Cardiac muscle cell (in vitro differentiated cells and primary cell): ENCODE results near the gene MLPH. TPM values are rescaled to one million over a fixed set of nuclear protein-coding genes. Genes with fewer than 3 reads are reported as not detected.

Source experiments
- DNase-seq, 2 donors: peaks; one replicate each; pipeline versions ENCODE4 v3.0.0 to v3.0.0-alpha.2; 2010 to 2017; ENCODE audit warnings: low read depth in 1 of 2, low spot score in 1 of 2
- H3K27ac ChIP-seq: fragments of 200-600 bp; sonication (generic); 2 replicates; pipeline ENCODE4 v1.5.1; 2016
- H3K27me3 ChIP-seq: fragments of 200-600 bp; sonication (generic); 2 replicates; pipeline ENCODE4 v1.6.0; 2016; ENCODE audit warnings: control low read depth
- H3K36me3 ChIP-seq: fragments of 200-600 bp; sonication (generic); 2 replicates; pipeline ENCODE4 v1.5.1; 2016; ENCODE audit warnings: control low read depth
- H3K4me1 ChIP-seq: fragments of 200-600 bp; sonication (generic); 2 replicates; pipeline ENCODE4 v1.8.1; 2017; ENCODE audit warnings: low read depth, mild to moderate bottlenecking, mixed run types
- H3K4me3 ChIP-seq: fragments of 200-600 bp; sonication (generic); 2 replicates; pipeline ENCODE4 v1.5.1; 2016; ENCODE audit warnings: mild to moderate bottlenecking
- H3K9me3 ChIP-seq: fragments of 200-600 bp; sonication (generic); 2 replicates; pipeline ENCODE4 v1.5.1; 2017; ENCODE audit warnings: low read depth, mild to moderate bottlenecking, control low read depth
- CTCF ChIP-seq: IDR thresholded peaks from 2 replicates; pipeline ENCODE4 v1.5.1; 2012; ENCODE audit warnings: low read depth, mild to moderate bottlenecking, low read length
- polyA plus RNA-seq: library from polyadenylated mRNA; unstranded; fragments of >200 nt; fragmentation: Nextera tagmentation; extraction: Ambion mirVana; gene quantifications from 2 replicates; pipeline ENCODE4 v1.2.1, GENCODE V29; 2016
- total RNA-seq: library from RNA; depleted of rRNA; stranded (reverse); fragments of >200 nt; gene quantifications from 2 replicates; pipeline ENCODE4 v1.2.3, GENCODE V29; 2016

Gene MLPH
- total and polyA plus RNA-seq, 2 experiments from 2014 or later = 0.27 to 1.4 TPM

GRCh38 chr2:237475704-237476141 is 11.3 kb upstream of the MLPH start:
- peak; percentile 15 for TF ChIP-seq CTCF
- H3K27ac ChIP-seq = no peak overlapping the region

GRCh38 chr2:237478095-237478494 is 9.0 kb upstream of the MLPH start:
- DNase-seq = no peak
- TF ChIP-seq CTCF = no peak
- H3K27ac ChIP-seq = no peak overlapping the region
- no peaks in the 10 kb centered on the region for H3K36me3 ChIP-seq
- no peaks in the 10 kb centered on the region for H3K9me3 ChIP-seq
- peaks cover 64% of the 10 kb centered on the region for H3K27me3 ChIP-seq
- no peak overlapping the region for H3K4me3 ChIP-seq
- peaks cover 5% of the 10 kb centered on the region for H3K4me1 ChIP-seq

More at GRCh38 chr2:237475704-237476141, 11.3 kb upstream of the MLPH start:
- H3K9me3 ChIP-seq = no peaks in the 10 kb centered on the region
- H3K27me3 ChIP-seq = peaks cover 50% of the 10 kb centered on the region
- H3K4me1 ChIP-seq = peaks cover 5% of the 10 kb centered on the region
- DNase-seq = peak; percentile 48 to 73
- H3K36me3 ChIP-seq = no peaks in the 10 kb centered on the region
- H3K4me3 ChIP-seq = peak overlapping the region; percentile 63

GRCh38 chr2:237478979-237479378 is 8.1 kb upstream of the MLPH start:
- DNase-seq = no peak
- Histone ChIP-seq H3K36me3 (no peaks in the 10 kb centered on the region), H3K9me3 (no peaks in the 10 kb centered on the region), H3K27me3 (peaks cover 71% of the 10 kb centered on the region), H3K27ac (no peak overlapping the region), H3K4me3 (no peak overlapping the region), H3K4me1 (peaks cover 5% of the 10 kb centered on the region)
- TF ChIP-seq CTCF = no peak

- peaks cover 79% of the 10 kb centered on the region for H3K27me3 ChIP-seq
- no peak overlapping the region for H3K4me3 ChIP-seq
- peaks cover under 1% of the 10 kb centered on the region for H3K4me1 ChIP-seq
- no peak overlapping the region for H3K27ac ChIP-seq
- H3K36me3 ChIP-seq = no peaks in the 10 kb centered on the region
- no peak for DNase-seq
- H3K9me3 ChIP-seq = no peaks in the 10 kb centered on the region
- no peak for TF ChIP-seq CTCF
Measured at GRCh38 chr2:237479747-237480146, 7.3 kb upstream of the MLPH start.

- no peak for TF ChIP-seq CTCF
- DNase-seq = no peak
- Histone ChIP-seq H3K27me3 (peaks cover 87% of the 10 kb centered on the region), H3K36me3 (no peaks in the 10 kb centered on the region), H3K9me3 (no peaks in the 10 kb centered on the region), H3K27ac (no peak overlapping the region), H3K4me3 (no peak overlapping the region), H3K4me1 (no peaks in the 10 kb centered on the region)
Measured at GRCh38 chr2:237480556-237480955, 6.5 kb upstream of the MLPH start.
